HUES6 (cell line): ENCODE measurements around the gene MYCBP.

Experiments used
- H3K27ac ChIP-seq: 2 replicates; pipeline ENCODE4 v1.7.0; 2013; ENCODE audit warnings: low read depth, mild to moderate bottlenecking, low read length, inconsistent platforms
- H3K27me3 ChIP-seq: 2 replicates; pipeline ENCODE4 v1.6.1; 2013; ENCODE audit warnings: low read length; ENCODE audit not compliant: control insufficient read depth, insufficient read depth
- H3K36me3 ChIP-seq: 2 replicates; pipeline ENCODE4 v1.6.1; 2013; ENCODE audit warnings: low read length; ENCODE audit not compliant: control insufficient read depth, insufficient read depth
- H3K4me1 ChIP-seq: 2 replicates; pipeline ENCODE4 v1.6.1; 2013; ENCODE audit warnings: low read length; ENCODE audit not compliant: control insufficient read depth, insufficient read depth
- H3K4me3 ChIP-seq: 2 replicates; pipeline ENCODE4 v1.5.1; 2013; ENCODE audit warnings: low read depth, low read length
- H3K9ac ChIP-seq: one replicate; pipeline ENCODE4 v1.6.1; 2013; ENCODE audit warnings: mild to moderate bottlenecking, low read length
- H3K9me3 ChIP-seq: 2 replicates; pipeline ENCODE4 v1.6.1; 2013; ENCODE audit warnings: low read depth, low read length; ENCODE audit not compliant: control insufficient read depth, insufficient read depth

Gene MYCBP

GRCh38 chr1:38896169-38896568, 23.0 kb upstream of the MYCBP start:
- Histone ChIP-seq H3K27ac (no peak overlapping the region), H3K36me3 (no peaks in the 10 kb centered on the region), H3K27me3 (no peaks in the 10 kb centered on the region), H3K9ac (no peak overlapping the region), H3K4me3 (no peak overlapping the region), H3K4me1 (no peaks in the 10 kb centered on the region), H3K9me3 (no peaks in the 10 kb centered on the region)

GRCh38 chr1:38892976-38893375, 19.8 kb upstream of the MYCBP start:
- Histone ChIP-seq H3K27ac (no peak overlapping the region), H3K9me3 (no peaks in the 10 kb centered on the region), H3K4me3 (no peak overlapping the region), H3K27me3 (no peaks in the 10 kb centered on the region), H3K36me3 (no peaks in the 10 kb centered on the region), H3K9ac (no peak overlapping the region), H3K4me1 (no peaks in the 10 kb centered on the region)

GRCh38 chr1:38891753-38892152, 18.6 kb upstream of the MYCBP start:
- Histone ChIP-seq H3K9ac (no peak overlapping the region), H3K4me1 (no peaks in the 10 kb centered on the region), H3K9me3 (no peaks in the 10 kb centered on the region), H3K27me3 (no peaks in the 10 kb centered on the region), H3K36me3 (no peaks in the 10 kb centered on the region), H3K27ac (no peak overlapping the region), H3K4me3 (no peak overlapping the region)

- no peaks in the 10 kb centered on the region for H3K36me3 ChIP-seq
Observed at GRCh38 chr1:38889589-38889988, 16.4 kb upstream of the MYCBP start.

GRCh38 chr1:38888423-38889333, 15.5 kb upstream of the MYCBP start:
- no peaks in the 10 kb centered on the region for H3K4me1 ChIP-seq
- H3K9me3 ChIP-seq: no peaks in the 10 kb centered on the region
- H3K9ac ChIP-seq: no peak overlapping the region
- no peaks in the 10 kb centered on the region for H3K36me3 ChIP-seq
- H3K4me3 ChIP-seq: no peak overlapping the region
- no peak overlapping the region for H3K27ac ChIP-seq
- no peaks in the 10 kb centered on the region for H3K27me3 ChIP-seq

More at GRCh38 chr1:38889589-38889988, 16.4 kb upstream of the MYCBP start:
- Histone ChIP-seq H3K4me3 (no peak overlapping the region), H3K27me3 (no peaks in the 10 kb centered on the region), H3K4me1 (no peaks in the 10 kb centered on the region), H3K9ac (no peak overlapping the region), H3K9me3 (no peaks in the 10 kb centered on the region), H3K27ac (no peak overlapping the region)

GRCh38 chr1:38885092-38885491, 11.9 kb upstream of the MYCBP start:
- H3K4me1 ChIP-seq: no peaks in the 10 kb centered on the region
- H3K27me3 ChIP-seq: no peaks in the 10 kb centered on the region
- no peak overlapping the region for H3K9ac ChIP-seq
- no peaks in the 10 kb centered on the region for H3K36me3 ChIP-seq
- no peak overlapping the region for H3K4me3 ChIP-seq
- H3K9me3 ChIP-seq: no peaks in the 10 kb centered on the region
- H3K27ac ChIP-seq: no peak overlapping the region

- H3K9ac ChIP-seq: no peak within 1 kb of the TSS
- H3K27ac ChIP-seq: no peak within 1 kb of the TSS
- no peak within 1 kb of the TSS for H3K4me3 ChIP-seq
- H3K9me3 ChIP-seq: no peaks in the 10 kb centered on the region
- H3K36me3 ChIP-seq: no peaks in the 10 kb centered on the region
- no peaks in the 10 kb centered on the region for H3K4me1 ChIP-seq
- no peaks in the 10 kb centered on the region for H3K27me3 ChIP-seq
Observed at GRCh38 chr1:38881487-38881886, 8.3 kb upstream of the MYCBP start, which contains the start of gene GJA9. GJA9 (minus strand) TSS chr1:38881587; CDS start chr1:38876098, 5,489 bp downstream.

- H3K27me3 ChIP-seq: no peaks in the 10 kb centered on the region
- H3K4me3 ChIP-seq: no peak overlapping the region
- H3K36me3 ChIP-seq: no peaks in the 10 kb centered on the region
- no peak overlapping the region for H3K9ac ChIP-seq
- no peak overlapping the region for H3K27ac ChIP-seq
- H3K9me3 ChIP-seq: no peaks in the 10 kb centered on the region
- H3K4me1 ChIP-seq: 0 out of 2 replicates have a peak, but pooled peaks cover 7% of the 10 kb centered on the region
Observed at GRCh38 chr1:38875811-38876210, 2.7 kb upstream of the MYCBP start.

GRCh38 chr1:38872401-38873026, 634 bp downstream of the MYCBP start:
- peak overlapping the region; percentile 90 for H3K4me3 ChIP-seq
- 0 out of 2 replicates have a peak, but pooled peaks cover 7% of the 10 kb centered on the region for H3K4me1 ChIP-seq
- no peak overlapping the region for H3K27ac ChIP-seq
- H3K36me3 ChIP-seq: peaks cover 3% of the 10 kb centered on the region; the same call in 1 of the 2 replicates
- no peaks in the 10 kb centered on the region for H3K9me3 ChIP-seq
- H3K27me3 ChIP-seq: no peaks in the 10 kb centered on the region
- peak overlapping the region; percentile 79 for H3K9ac ChIP-seq

GRCh38 chr1:38870996-38871395, 2.2 kb downstream of the MYCBP start:
- Histone ChIP-seq H3K27me3 (no peaks in the 10 kb centered on the region), H3K4me1 (0 out of 2 replicates have a peak, but pooled peaks cover 7% of the 10 kb centered on the region), H3K27ac (no peak overlapping the region), H3K9ac (no peak overlapping the region), H3K9me3 (no peaks in the 10 kb centered on the region), H3K4me3 (no peak overlapping the region), H3K36me3 (peaks cover 3% of the 10 kb centered on the region; the same call in 1 of the 2 replicates)

- no peak overlapping the region for H3K27ac ChIP-seq
- no peak overlapping the region for H3K9ac ChIP-seq
- H3K27me3 ChIP-seq: no peaks in the 10 kb centered on the region
- no peaks in the 10 kb centered on the region for H3K4me1 ChIP-seq
- H3K4me3 ChIP-seq: no peak overlapping the region
- no peaks in the 10 kb centered on the region for H3K9me3 ChIP-seq
- H3K36me3 ChIP-seq: peaks cover 28% of the 10 kb centered on the region
Observed at GRCh38 chr1:38867208-38867607, 5.9 kb downstream of the MYCBP start.
